NCI-H1105 (cell line): ENCODE results near the gene SH3BGRL3.
"Not testable (repeated sequence)": the region's sequence is repeated elsewhere in the genome, so short reads cannot be mapped to it uniquely, and the experiment has no call there.

Experiments
- DNase-seq: peaks from one replicate; lab custom pipeline; 2025; lab: John Stamatoyannopoulos, UW

SH3BGRL3 gene

GRCh38 chr1:26317146-26317545 is 37.3 kb downstream of the SH3BGRL3 start:
- no peak for DNase-seq

GRCh38 chr1:26317612-26318337 is 37.9 kb downstream of the SH3BGRL3 start, which contains the start of gene CD52:
TSS of gene CD52 (plus strand) at chr1:26317958. CDS start at chr1:26318018, 60 bp downstream.
- DNase-seq, result no peak

GRCh38 chr1:26318338-26319064 is 38.6 kb downstream of the SH3BGRL3 start:
- DNase-seq, result no peak

- DNase-seq, result no peak
Measured at GRCh38 chr1:26320896-26321295, 41.0 kb downstream of the SH3BGRL3 start.

GRCh38 chr1:26321315-26322041 is 41.6 kb downstream of the SH3BGRL3 start:
- peak; percentile 42 for DNase-seq

- DNase-seq, result no peak
Measured at GRCh38 chr1:26322042-26322331, 42.1 kb downstream of the SH3BGRL3 start.

- no peak for DNase-seq
Measured at GRCh38 chr1:26323382-26323781, 43.5 kb downstream of the SH3BGRL3 start.

GRCh38 chr1:26324550-26324949 is 44.7 kb downstream of the SH3BGRL3 start:
- DNase-seq, result no peak

GRCh38 chr1:26327956-26328362 is 48.1 kb downstream of the SH3BGRL3 start:
- DNase-seq, result peak; percentile 82

- DNase-seq, result no peak
Measured at GRCh38 chr1:26328597-26328996, 48.7 kb downstream of the SH3BGRL3 start.

GRCh38 chr1:26329380-26329779 is 49.5 kb downstream of the SH3BGRL3 start:
- DNase-seq, result not testable (repeated sequence)

- no peak for DNase-seq
Measured at GRCh38 chr1:26330276-26330675, 50.4 kb downstream of the SH3BGRL3 start.
